Epithelial cell of proximal tubule (primary cell): Measurements from ENCODE around the gene NOTUM. TPM values are rescaled to one million over a fixed set of nuclear protein-coding genes. Genes with fewer than 3 reads are reported as not detected.
A peak's percentile ranks its signal among the peaks of the same experiment; 100 is the strongest.

Experiments
- DNase-seq: peaks from one replicate; pipeline ENCODE4 v3.0.0-alpha.2; 2011; ENCODE audit warnings: low read depth
- H3K4me3 ChIP-seq: 2 replicates; pipeline ENCODE4 v1.5.1; 2011; ENCODE audit warnings: low read depth, mild to moderate bottlenecking, low read length
- total RNA-seq: library from RNA; depleted of rRNA; stranded (reverse); fragments of >200 nt; gene quantifications from 2 replicates; pipeline ENCODE4 v1.2.3, GENCODE V29; 2015
- TF ChIP-seq, protein P1 (sequence below): conservative IDR thresholded peaks from 2 replicates; pipeline ENCODE4 v1.5.1; 2012; ENCODE audit warnings: low read depth, mild to moderate bottlenecking, low read length

Gene NOTUM
- total RNA-seq, 1 donor from 2014 or later = not detected

DNA sequence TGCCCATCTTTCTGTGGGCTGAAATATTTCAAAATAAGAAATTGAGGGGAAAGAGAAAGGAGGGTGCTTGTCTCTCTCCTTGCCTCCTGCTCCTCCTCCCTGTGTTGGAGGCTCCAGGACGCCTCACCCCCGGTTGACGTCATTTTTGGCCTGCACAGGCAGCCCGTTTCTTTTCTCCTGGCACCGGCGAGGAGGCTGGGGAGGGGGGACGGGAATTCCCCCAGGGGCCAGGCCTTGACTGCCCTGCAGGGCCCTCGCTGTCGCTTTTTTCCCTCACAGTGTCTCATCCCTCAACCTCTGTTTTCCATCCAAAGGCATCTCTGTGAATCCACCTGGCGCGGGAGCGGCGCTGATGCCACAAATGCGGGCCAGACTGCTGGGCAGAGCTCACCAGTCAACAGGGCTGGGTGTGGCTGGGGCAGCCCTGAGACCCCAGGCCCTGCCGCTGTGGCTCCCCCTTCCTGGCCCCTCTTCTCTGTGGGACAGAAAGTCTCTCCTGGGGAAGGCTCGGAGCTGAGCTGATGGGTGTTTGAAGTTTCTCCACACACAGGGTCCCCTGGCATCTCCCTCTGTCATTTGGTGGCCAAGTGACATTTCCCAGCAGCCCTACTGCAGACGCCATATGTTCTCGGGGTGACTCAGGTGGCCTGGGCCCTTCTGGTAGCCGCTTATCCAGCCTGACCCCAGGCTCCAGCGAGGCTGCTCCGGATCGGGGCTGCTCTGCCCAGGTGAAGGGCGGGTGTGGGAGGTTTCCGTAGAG lies 45.7 kb upstream of the NOTUM start:
- H3K4me3 ChIP-seq = no peak overlapping the region
- no peak for DNase-seq
- TF ChIP-seq, protein P1, sequence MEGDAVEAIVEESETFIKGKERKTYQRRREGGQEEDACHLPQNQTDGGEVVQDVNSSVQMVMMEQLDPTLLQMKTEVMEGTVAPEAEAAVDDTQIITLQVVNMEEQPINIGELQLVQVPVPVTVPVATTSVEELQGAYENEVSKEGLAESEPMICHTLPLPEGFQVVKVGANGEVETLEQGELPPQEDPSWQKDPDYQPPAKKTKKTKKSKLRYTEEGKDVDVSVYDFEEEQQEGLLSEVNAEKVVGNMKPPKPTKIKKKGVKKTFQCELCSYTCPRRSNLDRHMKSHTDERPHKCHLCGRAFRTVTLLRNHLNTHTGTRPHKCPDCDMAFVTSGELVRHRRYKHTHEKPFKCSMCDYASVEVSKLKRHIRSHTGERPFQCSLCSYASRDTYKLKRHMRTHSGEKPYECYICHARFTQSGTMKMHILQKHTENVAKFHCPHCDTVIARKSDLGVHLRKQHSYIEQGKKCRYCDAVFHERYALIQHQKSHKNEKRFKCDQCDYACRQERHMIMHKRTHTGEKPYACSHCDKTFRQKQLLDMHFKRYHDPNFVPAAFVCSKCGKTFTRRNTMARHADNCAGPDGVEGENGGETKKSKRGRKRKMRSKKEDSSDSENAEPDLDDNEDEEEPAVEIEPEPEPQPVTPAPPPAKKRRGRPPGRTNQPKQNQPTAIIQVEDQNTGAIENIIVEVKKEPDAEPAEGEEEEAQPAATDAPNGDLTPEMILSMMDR = no peak

DNA sequence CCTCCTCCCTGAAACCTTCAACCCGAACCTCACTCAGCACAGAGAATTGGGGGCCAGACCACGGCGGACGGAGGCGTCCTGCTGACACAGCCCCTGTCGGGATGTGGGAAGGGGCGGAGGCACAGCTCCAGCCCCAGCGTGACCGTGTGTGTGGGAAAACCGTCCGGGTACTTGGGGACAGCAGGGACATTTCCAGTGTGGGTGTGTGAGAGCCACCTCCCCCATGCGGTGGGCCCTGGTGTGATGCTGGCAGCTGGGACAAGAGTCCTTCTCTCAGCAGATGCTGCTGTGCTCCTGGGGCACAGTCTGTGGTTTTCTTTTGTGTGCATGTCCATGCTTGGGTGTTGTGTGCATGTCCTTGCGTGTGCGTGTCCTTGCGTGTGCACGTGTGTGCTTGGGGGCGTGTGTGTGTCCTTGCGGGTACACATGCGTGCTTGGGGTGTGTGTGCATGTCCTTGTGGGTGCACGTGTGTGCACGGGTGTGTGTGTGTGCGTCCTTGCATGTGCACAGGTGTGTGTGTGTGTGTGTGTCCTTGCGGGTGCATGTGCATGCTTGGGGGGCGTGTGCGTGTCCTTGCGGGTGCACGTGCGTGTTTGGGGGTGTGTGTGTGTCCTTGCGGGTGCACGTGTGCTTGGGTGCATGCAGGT lies 44.8 kb upstream of the NOTUM start:
- no peak for DNase-seq
- TF ChIP-seq, protein P1 = no peak
- H3K4me3 ChIP-seq = no peak overlapping the region

DNA sequence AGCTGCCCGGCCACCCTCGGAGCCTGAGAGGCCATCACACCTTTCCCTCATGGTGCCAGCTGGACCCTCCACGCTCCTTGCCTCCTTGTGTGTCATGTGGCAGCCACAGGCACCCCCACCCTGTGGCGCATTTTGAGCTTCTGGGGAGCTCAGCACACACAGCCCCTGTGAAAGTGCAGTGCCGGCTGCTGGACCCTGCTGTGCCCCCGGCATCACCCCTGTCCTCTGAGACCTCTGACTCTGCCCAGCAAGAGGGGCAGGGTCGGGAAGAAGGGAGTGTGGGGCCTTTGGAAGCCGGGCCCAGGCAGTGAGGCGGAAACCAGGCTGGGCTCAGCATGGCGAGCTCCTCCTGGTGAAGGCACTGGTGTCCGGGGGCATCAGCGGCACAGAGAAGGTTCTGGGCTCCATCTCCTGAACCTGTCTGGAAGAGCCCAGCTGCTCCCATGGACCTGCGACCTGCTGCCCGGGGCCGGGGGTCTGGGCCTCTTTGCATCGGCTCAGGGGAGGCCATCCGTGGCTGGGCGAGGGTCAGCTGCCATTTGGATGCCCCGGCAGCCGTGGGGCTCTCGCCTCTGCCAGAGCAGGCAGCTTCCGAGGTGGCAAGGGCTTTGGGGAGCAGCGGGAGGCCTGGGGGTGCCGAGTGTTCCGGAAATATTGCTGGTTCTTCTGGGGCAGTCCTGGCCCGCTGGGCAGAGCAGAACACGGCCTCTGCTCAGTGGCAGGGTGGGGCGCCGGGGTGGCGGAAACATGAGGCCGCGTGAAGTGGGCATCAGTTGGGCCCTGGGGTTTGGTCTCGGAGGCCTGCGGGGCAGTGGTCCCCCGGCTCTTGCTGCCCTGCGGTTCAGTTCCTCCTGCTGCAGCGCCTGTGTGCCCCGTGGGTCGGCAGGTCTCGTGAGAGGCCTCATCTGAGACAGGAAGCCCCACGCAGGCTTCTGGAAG lies 43.8 kb upstream of the NOTUM start:
- DNase-seq = no peak
- TF ChIP-seq, protein P1 = no peak
- H3K4me3 ChIP-seq = no peak overlapping the region

DNA sequence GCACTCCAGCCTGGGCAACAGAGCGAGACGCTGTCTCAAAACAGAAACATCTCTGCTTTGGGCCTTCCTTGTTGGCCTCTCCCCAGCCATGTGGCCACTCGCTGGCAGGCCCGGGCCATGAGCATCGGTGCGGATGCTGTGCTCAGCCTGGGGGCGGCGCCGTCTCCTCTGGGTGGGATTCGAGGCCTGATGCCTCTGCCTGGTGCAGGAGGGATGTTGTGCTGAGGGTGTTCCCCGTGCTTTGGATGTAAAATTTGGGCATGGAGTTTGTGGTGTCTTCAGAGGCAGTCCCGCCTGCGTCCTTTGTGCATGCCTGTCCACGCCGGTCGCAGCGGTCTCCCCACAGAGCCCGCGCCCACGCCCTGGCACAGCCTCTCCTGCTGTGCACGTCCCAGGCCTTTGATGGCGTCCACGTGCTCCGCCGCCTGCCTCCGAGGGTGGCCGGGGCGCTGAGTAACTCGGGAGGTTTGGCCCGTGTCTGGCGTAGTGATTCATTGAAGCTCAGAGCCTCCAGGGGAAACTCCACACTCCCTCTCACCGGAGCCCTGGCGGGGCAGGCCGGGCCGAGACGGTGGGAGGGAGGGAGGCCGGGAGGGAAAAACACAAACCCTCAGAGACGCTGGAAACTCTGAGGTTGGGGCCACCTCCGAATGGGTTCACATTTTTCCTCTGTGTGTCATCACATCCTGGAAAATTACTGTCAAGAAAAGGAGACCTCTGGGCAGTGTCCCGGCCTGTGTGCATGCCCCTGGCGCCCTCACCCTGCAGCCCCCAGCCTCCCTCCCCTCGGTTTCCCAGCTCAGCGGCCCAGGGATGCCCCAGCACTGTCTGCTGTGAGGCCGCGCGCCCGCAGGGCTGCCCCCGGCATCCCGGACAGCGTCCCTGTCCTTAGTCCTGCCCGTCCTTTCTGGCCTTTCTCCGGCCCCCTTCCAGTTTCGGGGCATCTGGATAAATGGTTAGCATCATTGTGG lies 42.7 kb upstream of the NOTUM start:
- no peak overlapping the region for H3K4me3 ChIP-seq

DNA sequence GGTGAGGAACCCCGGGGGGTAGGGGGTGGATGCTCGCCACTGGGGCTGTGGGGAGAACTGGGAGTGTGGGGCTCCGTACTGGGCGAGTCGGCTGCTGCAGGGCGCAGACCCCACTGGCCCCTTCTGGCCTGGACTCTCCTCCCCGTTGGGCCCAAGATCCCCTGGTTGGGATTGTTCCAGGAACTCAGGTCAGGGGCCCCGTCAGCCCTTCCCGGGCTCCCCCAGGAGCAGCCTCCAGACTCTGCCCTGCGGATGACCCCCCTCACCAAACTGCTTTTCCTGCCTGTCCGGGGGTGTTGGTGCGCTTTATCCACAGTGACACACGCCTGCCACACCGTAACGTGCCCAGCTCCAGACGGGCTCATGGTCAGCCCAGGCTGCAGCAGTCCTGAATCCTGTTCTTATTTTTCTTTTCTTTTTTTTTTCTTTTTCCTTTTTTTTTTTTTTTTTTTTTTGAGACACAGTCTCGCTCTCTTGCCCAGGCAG lies 40.6 kb upstream of the NOTUM start:
- no peak for DNase-seq
- TF ChIP-seq, protein P1 = no peak
- no peak overlapping the region for H3K4me3 ChIP-seq

More for the DNA sequence above, 42.7 kb upstream of the NOTUM start:
- peak; percentile 52 for DNase-seq
- TF ChIP-seq, protein P1 = no peak
